Hepatocyte (in vitro differentiated cells): ENCODE data around the gene DGKI. TPM values are rescaled to one million over a fixed set of nuclear protein-coding genes. Genes with fewer than 3 reads are reported as not detected.
A peak's percentile ranks its signal among the peaks of the same experiment; 100 is the strongest.

Source experiments
- DNase-seq: peaks from one replicate; pipeline ENCODE4 v3.0.0-alpha.2; 2016; ENCODE audit warnings: low spot score
- H2AFZ ChIP-seq: fragments of 200-600 bp; sonication (generic); 2 replicates; pipeline ENCODE4 v1.6.0; 2016; ENCODE audit warnings: antibody characterized with exemption, mild to moderate bottlenecking
- H3K27ac ChIP-seq: fragments of 200-600 bp; sonication (generic); 2 replicates; pipeline ENCODE4 v1.5.1; 2016; ENCODE audit warnings: mild to moderate bottlenecking
- H3K27me3 ChIP-seq: fragments of 200-600 bp; sonication (generic); 2 replicates; pipeline ENCODE4 v1.6.1; 2016
- H3K36me3 ChIP-seq: fragments of 200-600 bp; sonication (generic); replicated peaks from 2 replicates; pipeline ENCODE4 v1.5.1; 2016; ENCODE audit warnings: low read depth; ENCODE audit not compliant: insufficient read depth
- H3K4me1 ChIP-seq: fragments of 200-600 bp; sonication (generic); 2 replicates; pipeline ENCODE4 v1.5.1; 2016; ENCODE audit warnings: mild to moderate bottlenecking, moderate library complexity; ENCODE audit not compliant: insufficient read depth
- H3K4me2 ChIP-seq: fragments of 200-600 bp; sonication (generic); 2 replicates; pipeline ENCODE4 v1.6.0; 2016
- H3K4me3 ChIP-seq: fragments of 200-600 bp; sonication (generic); 2 replicates; pipeline ENCODE4 v1.5.1; 2016; ENCODE audit warnings: mild to moderate bottlenecking
- H3K79me2 ChIP-seq: fragments of 200-600 bp; sonication (generic); 2 replicates; pipeline ENCODE4 v1.6.0; 2017; ENCODE audit warnings: mild to moderate bottlenecking
- H3K9me2 ChIP-seq: fragments of 200-600 bp; sonication (generic); replicated peaks from 2 replicates; pipeline ENCODE4 v1.6.0; 2017; ENCODE audit warnings: mild to moderate bottlenecking; ENCODE audit not compliant: insufficient read depth
- H3K9me3 ChIP-seq: fragments of 200-600 bp; sonication (generic); 2 replicates; pipeline ENCODE4 v1.5.1; 2016; ENCODE audit warnings: low read depth, mild to moderate bottlenecking
- H4K20me1 ChIP-seq: fragments of 200-600 bp; sonication (generic); 2 replicates; pipeline ENCODE4 v1.6.0; 2016; ENCODE audit warnings: mild to moderate bottlenecking; ENCODE audit not compliant: insufficient read depth, poor library complexity, severe bottlenecking
- EZH2 ChIP-seq: fragments of 200-600 bp; sonication (generic); IDR thresholded peaks from 2 replicates; pipeline ENCODE4 v1.6.1; 2016; ENCODE audit warnings: antibody characterized with exemption, mild to moderate bottlenecking, borderline replicate concordance
- EZH2phosphoT487 ChIP-seq: fragments of 200-600 bp; sonication (generic); IDR thresholded peaks from one replicate; pipeline ENCODE4 v1.6.1; 2018; ENCODE audit warnings: antibody characterized with exemption, mild to moderate bottlenecking, low read depth, moderate library complexity; ENCODE audit not compliant: unreplicated experiment, severe bottlenecking
- WGBS: methylation state at CpG from one replicate; pipeline ENCODE4 v1.1.6; 2016; ENCODE audit warnings: low lambda C conversion rate; ENCODE audit errors: missing lambda C conversion rate; 5-methylcytosine and 5-hydroxymethylcytosine counted together
- polyA plus RNA-seq: library from polyadenylated mRNA; unstranded; fragments of >200 nt; fragmentation: Nextera tagmentation; extraction: Ambion mirVana; gene quantifications from 2 replicates; pipeline ENCODE4 v1.2.1, GENCODE V29; 2016
- total RNA-seq: library from RNA; depleted of rRNA; stranded (reverse); fragments of >200 nt; gene quantifications from 2 replicates; pipeline ENCODE4 v1.2.3, GENCODE V29; 2014
- TF ChIP-seq, protein P1 (sequence below): fragments of 200-600 bp; sonication (generic); IDR thresholded peaks from 2 replicates; pipeline ENCODE4 v1.5.1; 2016; ENCODE audit warnings: antibody characterized with exemption, mild to moderate bottlenecking; ENCODE audit not compliant: poor library complexity

Gene DGKI
- total and polyA plus RNA-seq, 2 experiments from 2014 or later, result 0.47 to 1.8 TPM

DNA sequence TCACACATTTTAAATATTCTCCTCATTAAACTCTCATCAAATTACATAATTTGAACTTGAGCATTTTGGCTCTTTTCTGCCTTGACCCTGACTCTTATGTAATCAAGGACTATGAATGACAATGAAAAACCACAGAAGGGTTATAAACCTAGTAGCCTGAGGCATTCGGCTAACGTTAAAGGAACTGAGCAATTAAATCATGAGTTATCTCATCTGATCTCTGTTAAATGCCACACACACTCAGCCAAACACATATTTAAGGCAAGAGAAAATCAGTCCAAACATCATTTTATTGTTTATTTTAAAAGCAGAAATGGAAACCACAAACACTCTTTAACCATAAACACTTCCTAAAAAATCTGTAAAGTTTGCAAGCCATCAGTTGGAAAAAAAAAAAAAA lies 204.3 kb downstream of the DGKI start:
- H3K27ac ChIP-seq, result no peak overlapping the region
- DNase-seq, result no peak
- TF ChIP-seq EZH2, result no peak
- TF ChIP-seq, protein P1, sequence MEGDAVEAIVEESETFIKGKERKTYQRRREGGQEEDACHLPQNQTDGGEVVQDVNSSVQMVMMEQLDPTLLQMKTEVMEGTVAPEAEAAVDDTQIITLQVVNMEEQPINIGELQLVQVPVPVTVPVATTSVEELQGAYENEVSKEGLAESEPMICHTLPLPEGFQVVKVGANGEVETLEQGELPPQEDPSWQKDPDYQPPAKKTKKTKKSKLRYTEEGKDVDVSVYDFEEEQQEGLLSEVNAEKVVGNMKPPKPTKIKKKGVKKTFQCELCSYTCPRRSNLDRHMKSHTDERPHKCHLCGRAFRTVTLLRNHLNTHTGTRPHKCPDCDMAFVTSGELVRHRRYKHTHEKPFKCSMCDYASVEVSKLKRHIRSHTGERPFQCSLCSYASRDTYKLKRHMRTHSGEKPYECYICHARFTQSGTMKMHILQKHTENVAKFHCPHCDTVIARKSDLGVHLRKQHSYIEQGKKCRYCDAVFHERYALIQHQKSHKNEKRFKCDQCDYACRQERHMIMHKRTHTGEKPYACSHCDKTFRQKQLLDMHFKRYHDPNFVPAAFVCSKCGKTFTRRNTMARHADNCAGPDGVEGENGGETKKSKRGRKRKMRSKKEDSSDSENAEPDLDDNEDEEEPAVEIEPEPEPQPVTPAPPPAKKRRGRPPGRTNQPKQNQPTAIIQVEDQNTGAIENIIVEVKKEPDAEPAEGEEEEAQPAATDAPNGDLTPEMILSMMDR, result no peak
- peak; percentile 90 for TF ChIP-seq EZH2phosphoT487
- H3K4me2 ChIP-seq, result no peak overlapping the region
- no peak overlapping the region for H2AFZ ChIP-seq
- H4K20me1 ChIP-seq, result no peaks in the 10 kb centered on the region
- H3K4me3 ChIP-seq, result no peak overlapping the region
- no peaks in the 10 kb centered on the region for H3K9me3 ChIP-seq
- H3K4me1 ChIP-seq, result no peaks in the 10 kb centered on the region
- 33% methylated on average over 2 of the region's 2 CpGs for WGBS
- no peaks in the 10 kb centered on the region for H3K79me2 ChIP-seq
- H3K27me3 ChIP-seq, result peaks cover 5% of the 10 kb centered on the region
- no peaks in the 10 kb centered on the region for H3K9me2 ChIP-seq
- no peaks in the 10 kb centered on the region for H3K36me3 ChIP-seq

DNA sequence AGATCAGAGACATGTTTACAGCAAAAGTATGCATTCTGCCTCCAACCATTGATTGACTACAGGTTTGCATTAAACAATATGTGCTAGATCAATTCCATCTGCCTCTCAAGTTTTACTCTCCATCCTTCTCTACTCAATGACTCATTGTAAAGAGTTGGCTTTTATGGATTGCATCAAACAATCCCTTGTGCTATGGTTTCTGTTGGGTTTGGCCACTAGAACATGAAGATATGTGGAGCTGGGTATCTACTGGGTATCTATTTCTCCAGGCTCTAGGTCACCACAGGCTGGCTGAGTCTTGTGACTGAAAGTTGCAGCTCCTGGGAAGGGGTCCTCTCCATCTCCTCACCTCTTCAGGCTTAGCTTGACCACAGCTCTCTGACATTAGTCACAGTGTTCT lies 204.7 kb downstream of the DGKI start:
- no peak overlapping the region for H3K4me2 ChIP-seq
- no peak overlapping the region for H3K4me3 ChIP-seq
- H3K27ac ChIP-seq, result no peak overlapping the region
- no peaks in the 10 kb centered on the region for H3K79me2 ChIP-seq
- H3K9me2 ChIP-seq, result no peaks in the 10 kb centered on the region
- no peak for DNase-seq
- H3K36me3 ChIP-seq, result no peaks in the 10 kb centered on the region
- no peak overlapping the region for H2AFZ ChIP-seq
- TF ChIP-seq EZH2phosphoT487, result no peak
- TF ChIP-seq, protein P1, result no peak
- no peak for TF ChIP-seq EZH2
- peaks cover 5% of the 10 kb centered on the region for H3K27me3 ChIP-seq
- no peaks in the 10 kb centered on the region for H3K9me3 ChIP-seq
- H4K20me1 ChIP-seq, result no peaks in the 10 kb centered on the region
- H3K4me1 ChIP-seq, result no peaks in the 10 kb centered on the region

DNA sequence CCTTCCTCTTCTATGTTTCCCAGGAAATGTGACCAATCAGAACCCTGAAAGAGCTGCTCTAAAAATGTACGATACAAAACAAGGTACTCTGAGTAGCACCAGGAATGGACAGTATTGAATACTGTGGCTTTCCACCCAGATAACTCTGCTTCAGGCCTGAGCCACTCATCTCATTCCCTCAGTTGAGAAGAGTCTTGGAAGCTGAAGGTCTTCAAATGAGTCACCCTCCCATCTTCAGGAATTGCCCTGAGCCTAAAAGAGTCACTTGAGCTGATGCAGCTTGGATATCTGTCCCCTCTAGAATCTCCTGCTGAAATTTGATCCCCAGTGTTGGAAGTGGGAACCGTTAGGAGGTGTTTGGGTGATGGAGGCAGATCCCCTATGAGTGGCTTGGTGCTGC lies 210.4 kb downstream of the DGKI start:
- Histone ChIP-seq H2AFZ (no peak overlapping the region), H3K4me2 (no peak overlapping the region), H3K36me3 (no peaks in the 10 kb centered on the region), H3K9me2 (no peaks in the 10 kb centered on the region), H3K27ac (no peak overlapping the region), H4K20me1 (no peaks in the 10 kb centered on the region), H3K79me2 (no peaks in the 10 kb centered on the region), H3K27me3 (no peaks in the 10 kb centered on the region), H3K9me3 (no peaks in the 10 kb centered on the region), H3K4me1 (no peaks in the 10 kb centered on the region), H3K4me3 (no peak overlapping the region)
- TF ChIP-seq EZH2phosphoT487, result no peak
- no peak for TF ChIP-seq EZH2
- TF ChIP-seq, protein P1, result no peak
- 75% methylated on average over 2 of the region's 2 CpGs for WGBS
- no peak for DNase-seq

DNA sequence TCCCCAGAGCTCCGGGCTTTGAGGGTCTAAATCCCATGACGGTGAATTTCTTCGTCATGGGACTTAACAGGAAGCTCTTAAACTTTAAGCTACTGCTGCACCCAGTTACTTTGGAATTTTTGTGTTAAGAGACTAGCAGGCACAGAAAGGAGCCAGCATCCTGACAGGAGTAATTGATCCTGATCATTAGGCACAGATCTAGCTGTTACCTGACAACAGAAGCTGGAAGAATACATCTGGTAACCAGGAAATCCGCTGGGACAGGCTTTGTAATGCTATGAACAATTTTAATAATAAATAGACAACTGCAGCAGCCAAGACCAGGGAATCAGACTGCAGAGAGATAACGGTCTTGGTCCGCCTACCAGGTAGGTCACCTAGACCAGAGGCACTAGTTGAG lies 210.9 kb downstream of the DGKI start:
- 79% methylated on average over 6 of the region's 6 CpGs for WGBS
- Histone ChIP-seq H3K4me2 (no peak overlapping the region), H3K79me2 (no peaks in the 10 kb centered on the region), H3K27ac (no peak overlapping the region), H3K9me3 (no peaks in the 10 kb centered on the region), H3K27me3 (no peaks in the 10 kb centered on the region), H2AFZ (no peak overlapping the region), H4K20me1 (no peaks in the 10 kb centered on the region), H3K4me1 (no peaks in the 10 kb centered on the region), H3K36me3 (no peaks in the 10 kb centered on the region), H3K4me3 (no peak overlapping the region), H3K9me2 (no peaks in the 10 kb centered on the region)
- TF ChIP-seq, protein P1, result no peak
- no peak for TF ChIP-seq EZH2
- TF ChIP-seq EZH2phosphoT487, result no peak
- DNase-seq, result no peak
